GM12878 (cell line): ENCODE measurements around the gene RIMBP2. TPM values are rescaled to one million over a fixed set of nuclear protein-coding genes. Genes with fewer than 3 reads are reported as not detected.

Experiments used
- ATAC-seq: fragments of 200-7000 bp; cut with Tn5 transposase; 3 replicates; pipeline ENCODE4 v1.9.1; 2020; ENCODE audit warnings: mild to moderate bottlenecking, moderate library complexity
- BruUV-seq: library from RNA; stranded (reverse); fragments of 400-500 nt; replicated peaks from 2 replicates; lab custom pipeline; 2021; lab: Mats Ljungman, UMichigan
- CTCF ChIA-PET: fragments of 300-600 bp; sonication (Branson Sonifier 250); formaldehyde crosslinking; extraction: SDS; loops from one replicate; lab custom pipeline; 2021; ENCODE audit warnings: inconsistent platforms; lab: Yijun Ruan, JAX
- POLR2A ChIA-PET: fragments of 350-600 bp; formaldehyde crosslinking; extraction: SDS; loops from one replicate; lab custom pipeline; 2021; ENCODE audit warnings: inconsistent platforms; lab: Charles Lee
- RAD21 ChIA-PET: fragments of 300-600 bp; sonication (Branson Sonifier 250); formaldehyde crosslinking; loops from one replicate; lab custom pipeline; 2023; ENCODE audit warnings: antibody characterized with exemption; ENCODE audit not compliant: unreplicated experiment; lab: Charles Lee
- SMC1A ChIA-PET: fragments of 300-600 bp; sonication (Branson Sonifier 250); formaldehyde crosslinking; loops from one replicate; lab custom pipeline; 2023; ENCODE audit not compliant: unreplicated experiment, uncharacterized antibody; lab: Charles Lee
- DNase-seq: peaks from one replicate; pipeline ENCODE4 v3.0.0-alpha.2; 2011; ENCODE audit warnings: low read depth, low spot score
- FAIRE-seq: peaks from 3 replicates; lab custom pipeline; 2011; peaks lifted over from hg19 to GRCh38; lab: Jason Lieb, UNC
- H2AFZ ChIP-seq: 2 replicates; pipeline ENCODE4 v1.6.0; 2011; ENCODE audit warnings: low read depth, low read length, control low read depth; ENCODE audit not compliant: control insufficient read depth
- H3K27ac ChIP-seq: 2 replicates; pipeline ENCODE4 v1.5.1; 2011; ENCODE audit warnings: control low read depth; ENCODE audit not compliant: control insufficient read depth, insufficient read depth
- H3K27me3 ChIP-seq, 2 experiments: replicated peaks in 1 of 2; 2 replicates each; pipeline versions ENCODE4 v1.6.0 to v1.6.1; 2011; ENCODE audit warnings: low read length in 1 of 2; ENCODE audit not compliant: control insufficient read depth in 2 of 2, insufficient read depth in 2 of 2
- H3K36me3 ChIP-seq, 2 experiments: 2 replicates each; pipeline ENCODE4 v1.5.1; 2011; ENCODE audit warnings: low read length in 1 of 2; ENCODE audit not compliant: control insufficient read depth in 2 of 2, insufficient read depth in 2 of 2
- H3K4me1 ChIP-seq: 2 replicates; pipeline ENCODE4 v1.6.1; 2011; ENCODE audit warnings: mild to moderate bottlenecking, low read length, moderate library complexity, mixed read lengths; ENCODE audit not compliant: control insufficient read depth, insufficient read depth
- H3K4me2 ChIP-seq: 2 replicates; pipeline ENCODE4 v1.6.0; 2011; ENCODE audit warnings: control low read depth; ENCODE audit not compliant: control insufficient read depth, insufficient read depth
- H3K4me3 ChIP-seq: fragments of 200-600 bp; sonication (generic); 2 replicates; pipeline ENCODE4 v1.5.1; 2016
- H3K79me2 ChIP-seq: 2 replicates; pipeline ENCODE4 v1.6.0; 2011; ENCODE audit warnings: low read length; ENCODE audit not compliant: control insufficient read depth, insufficient read depth
- H3K9ac ChIP-seq: 2 replicates; pipeline ENCODE4 v1.8.0; 2011; ENCODE audit warnings: low read length, control low read depth, mixed read lengths; ENCODE audit not compliant: control insufficient read depth, insufficient read depth
- H3K9me3 ChIP-seq: replicated peaks from 3 replicates; pipeline ENCODE4 v1.5.1; 2011; ENCODE audit warnings: mild to moderate bottlenecking, low read length; ENCODE audit not compliant: control insufficient read depth, insufficient read depth
- H4K20me1 ChIP-seq: 2 replicates; pipeline ENCODE4 v1.6.0; 2011; ENCODE audit not compliant: control insufficient read depth, insufficient read depth
- ATF2 ChIP-seq: IDR thresholded peaks from 2 replicates; pipeline ENCODE4 v1.6.1; 2012; ENCODE audit warnings: low read length, inconsistent platforms
- CHD1 ChIP-seq: IDR thresholded peaks from 2 replicates; pipeline ENCODE4 v1.6.1; 2012; ENCODE audit warnings: low read depth, low read length, improper control_type of control experiment
- EP300 ChIP-seq, 2 experiments: fragments of 150-350 bp in 1 of 2; IDR thresholded peaks; 2 replicates each; pipeline ENCODE4 v1.6.1; 2011 to 2012; ENCODE audit warnings: low read depth in 2 of 2, low read length in 2 of 2, borderline replicate concordance in 1 of 2, improper control_type of control experiment in 1 of 2, inconsistent platforms in 1 of 2; ENCODE audit not compliant: control insufficient read depth in 1 of 2
- JUNB ChIP-seq: IDR thresholded peaks from 2 replicates; pipeline ENCODE4 v1.6.1; 2016; ENCODE audit warnings: antibody characterized with exemption, mild to moderate bottlenecking
- MXI1 ChIP-seq: fragments of 150-350 bp; IDR thresholded peaks from 2 replicates; pipeline ENCODE4 v1.6.1; 2011; ENCODE audit warnings: low read depth, mild to moderate bottlenecking, inconsistent platforms, low read length, improper control_type of control experiment
- NR2C2 ChIP-seq: IDR thresholded peaks from 2 replicates; pipeline ENCODE4 v1.6.1; 2011; ENCODE audit warnings: borderline replicate concordance, low read depth; ENCODE audit not compliant: control insufficient read depth, insufficient read length
- NR2F1 ChIP-seq: fragments of 450-650 bp; conservative IDR thresholded peaks from 2 replicates; pipeline ENCODE4 v1.6.1; 2017; ENCODE audit warnings: mild to moderate bottlenecking
- RAD51 ChIP-seq: fragments of 450-650 bp; IDR thresholded peaks from 2 replicates; pipeline ENCODE4 v1.6.1; 2016; ENCODE audit warnings: moderate library complexity, mild to moderate bottlenecking, inconsistent platforms
- SIN3A ChIP-seq: IDR thresholded peaks from 2 replicates; pipeline ENCODE4 v1.6.1; 2012; ENCODE audit warnings: low read depth, low read length, improper control_type of control experiment
- SPI1 ChIP-seq: IDR thresholded peaks from 2 replicates; pipeline ENCODE4 v1.6.1; 2011; ENCODE audit warnings: low read depth, mild to moderate bottlenecking, low read length, moderate library complexity, borderline replicate concordance; ENCODE audit not compliant: insufficient read depth
- ZNF207 ChIP-seq: fragments of 450-650 bp; IDR thresholded peaks from 2 replicates; pipeline ENCODE4 v1.6.1; 2014; ENCODE audit warnings: antibody characterized with exemption, mild to moderate bottlenecking, borderline replicate concordance
- ZNF592 ChIP-seq: fragments of 450-650 bp; IDR thresholded peaks from 2 replicates; pipeline ENCODE4 v1.6.1; 2017; ENCODE audit warnings: mild to moderate bottlenecking, moderate library complexity
- WGBS: methylation state at CpG from one replicate; pipeline ENCODE4 v1.1.6; 2016; ENCODE audit warnings: low lambda C conversion rate; ENCODE audit not compliant: insufficient replicate concordance, insufficient coverage; ENCODE audit errors: missing lambda C conversion rate; 5-methylcytosine and 5-hydroxymethylcytosine counted together
- in situ Hi-C: fragments of 300-500 bp; cut with MboI; formaldehyde crosslinking; loops from 9 replicates; pipeline ENCODE4 v1.14.3; 2018; ENCODE audit warnings: mixed read lengths
- intact Hi-C: fragments of 100-400 bp; cut with micrococcal nuclease; formaldehyde crosslinking; loops from one replicate; pipeline ENCODE4 v1.14.2; 2022; ENCODE audit not compliant: unreplicated experiment
- polyA plus RNA-seq, 11 experiments: library from polyadenylated mRNA; depleted of rRNA in 4 of 11; unstranded in 6 of 11; stranded (reverse) in 5 of 11; fragments of >200 nt; fragmentation: Nextera tagmentation in 4 of 11; fragmentation: Illumina TruSeq in 1 of 11; extraction: Ambion mirVana in 4 of 11; extraction: Trizol in 1 of 11; gene quantifications; 1 replicate in 1 of 11; 2 replicates in 10 of 11; pipeline versions ENCODE4 v1.2.1 to v1.2.3, GENCODE V29; 2011 to 2016; ENCODE audit warnings: inconsistent platforms in 2 of 11, missing spikeins in 2 of 11, low read depth in 1 of 11
- total RNA-seq, 4 experiments: library from RNA; depleted of rRNA in 3 of 4; stranded (reverse); fragments of >200 nt in 3 of 4; fragmentation: Illumina TruSeq in 1 of 4; extraction: Trizol in 1 of 4; gene quantifications; 2 replicates each; pipeline versions ENCODE4 v1.2.1 to v1.2.3, GENCODE V29; 2013 to 2021
- TF ChIP-seq, protein P1 (sequence below): fragments of 450-650 bp; formaldehyde crosslinking; IDR thresholded peaks from 2 replicates; pipeline ENCODE4 v1.5.0; 2022; ENCODE audit warnings: mild to moderate bottlenecking, missing genetic modification characterization

RIMBP2 gene
- total and polyA plus RNA-seq, 10 of the 15 experiments (the other 5 are each of a cell fraction or from before 2014, with no cell fraction given) = 0.04 to 2.9 (median 0.07) TPM; not detected in 1

DNA sequence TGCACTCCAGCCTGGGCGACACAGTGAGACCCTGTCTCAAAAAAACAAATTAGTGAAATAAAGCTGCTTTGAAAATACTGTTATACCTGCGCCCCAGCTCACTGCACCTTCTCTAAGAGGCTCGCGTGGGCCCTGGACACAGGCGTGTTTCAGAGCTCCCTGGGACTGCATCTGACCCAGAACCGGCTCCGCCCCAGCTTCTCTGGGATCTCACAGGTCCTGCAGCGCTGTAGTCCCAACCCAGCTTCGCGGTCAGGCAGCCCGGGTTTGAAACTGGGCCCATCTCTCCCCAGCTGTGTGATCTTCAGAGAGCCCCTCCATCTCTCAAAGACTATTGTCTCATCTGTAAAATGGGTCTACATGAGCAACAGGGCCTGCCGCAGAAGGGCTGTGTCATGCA is 7.5 kb downstream of the RIMBP2 start:
- intact Hi-C loops (no loop called here), in situ Hi-C loops (no loop called here)
- ChIA-PET RAD21 (no interaction called here), CTCF (no interaction called here), POLR2A (no interaction called here), SMC1A (no interaction called here)
- no peak overlapping the region for H3K27ac ChIP-seq
- no TSS peak for BruUV-seq
- DNase-seq = no peak
- H3K9ac ChIP-seq = no peak overlapping the region
- H3K4me3 ChIP-seq = no peak overlapping the region
- H3K36me3 ChIP-seq = no peaks in the 10 kb centered on the region
- 57% methylated on average over 12 of the region's 12 CpGs for WGBS
- FAIRE-seq = no peak
- H3K79me2 ChIP-seq = no peaks in the 10 kb centered on the region; the same call in none of the 2 replicates
- H3K27me3 ChIP-seq = no peaks in the 10 kb centered on the region
- no peak overlapping the region for H2AFZ ChIP-seq
- H3K4me2 ChIP-seq = no peak overlapping the region
- H4K20me1 ChIP-seq = no peaks in the 10 kb centered on the region
- no peaks in the 10 kb centered on the region for H3K4me1 ChIP-seq
- ATAC-seq = no peak
- no peaks in the 10 kb centered on the region for H3K9me3 ChIP-seq
- TF ChIP-seq, protein P1, sequence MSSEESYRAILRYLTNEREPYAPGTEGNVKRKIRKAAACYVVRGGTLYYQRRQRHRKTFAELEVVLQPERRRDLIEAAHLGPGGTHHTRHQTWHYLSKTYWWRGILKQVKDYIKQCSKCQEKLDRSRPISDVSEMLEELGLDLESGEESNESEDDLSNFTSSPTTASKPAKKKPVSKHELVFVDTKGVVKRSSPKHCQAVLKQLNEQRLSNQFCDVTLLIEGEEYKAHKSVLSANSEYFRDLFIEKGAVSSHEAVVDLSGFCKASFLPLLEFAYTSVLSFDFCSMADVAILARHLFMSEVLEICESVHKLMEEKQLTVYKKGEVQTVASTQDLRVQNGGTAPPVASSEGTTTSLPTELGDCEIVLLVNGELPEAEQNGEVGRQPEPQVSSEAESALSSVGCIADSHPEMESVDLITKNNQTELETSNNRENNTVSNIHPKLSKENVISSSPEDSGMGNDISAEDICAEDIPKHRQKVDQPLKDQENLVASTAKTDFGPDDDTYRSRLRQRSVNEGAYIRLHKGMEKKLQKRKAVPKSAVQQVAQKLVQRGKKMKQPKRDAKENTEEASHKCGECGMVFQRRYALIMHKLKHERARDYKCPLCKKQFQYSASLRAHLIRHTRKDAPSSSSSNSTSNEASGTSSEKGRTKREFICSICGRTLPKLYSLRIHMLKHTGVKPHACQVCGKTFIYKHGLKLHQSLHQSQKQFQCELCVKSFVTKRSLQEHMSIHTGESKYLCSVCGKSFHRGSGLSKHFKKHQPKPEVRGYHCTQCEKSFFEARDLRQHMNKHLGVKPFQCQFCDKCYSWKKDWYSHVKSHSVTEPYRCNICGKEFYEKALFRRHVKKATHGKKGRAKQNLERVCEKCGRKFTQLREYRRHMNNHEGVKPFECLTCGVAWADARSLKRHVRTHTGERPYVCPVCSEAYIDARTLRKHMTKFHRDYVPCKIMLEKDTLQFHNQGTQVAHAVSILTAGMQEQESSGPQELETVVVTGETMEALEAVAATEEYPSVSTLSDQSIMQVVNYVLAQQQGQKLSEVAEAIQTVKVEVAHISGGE (CRISPR knock-in tag) = no peak
- TF ChIP-seq RAD51 (no peak), CHD1 (no peak), NR2C2 (no peak), ZNF207 (no peak), ATF2 (no peak), EP300 (IDR thresholded peaks at IDR 0.05; ENCODE audit: borderline replicate concordance in 1 of 2, control insufficient read depth in 1 of 2, low read depth in 2 of 2, low read length in 2 of 2) (no peak), SIN3A (no peak), MXI1 (no peak), NR2F1 (no peak), SPI1 (no peak), JUNB (no peak), ZNF592 (no peak)
